B cell (primary cell): Measurements from ENCODE around the gene METTL26. TPM values are rescaled to one million over a fixed set of nuclear protein-coding genes. Genes with fewer than 3 reads are reported as not detected.

Experiments
- ATAC-seq: fragments of 200-7000 bp; cut with Tn5 transposase; one replicate; pipeline ENCODE4 v1.10.0; 2021; ENCODE audit warnings: low read depth, mild to moderate bottlenecking, moderate number of reproducible peaks, moderate library complexity
- CTCF ChIA-PET: fragments of 350-600 bp; sonication (Branson Sonifier 250); formaldehyde crosslinking; loops from one replicate; lab custom pipeline; 2021; ENCODE audit warnings: antibody characterized with exemption, inconsistent platforms; lab: Charles Lee
- POLR2A ChIA-PET: fragments of 350-600 bp; sonication (Branson Sonifier 250); formaldehyde crosslinking; loops from one replicate; lab custom pipeline; 2021; ENCODE audit warnings: antibody characterized with exemption; lab: Charles Lee
- DNase-seq: peaks from one replicate; pipeline ENCODE4 v3.0.0; 2013
- H2AFZ ChIP-seq: 2 replicates; pipeline ENCODE4 v1.6.1; 2012; ENCODE audit warnings: mild to moderate bottlenecking, low read depth, low read length; ENCODE audit not compliant: insufficient read depth, poor library complexity, severe bottlenecking
- H3K27ac ChIP-seq, 2 donors: 1 replicate in 1 of 2; 2 replicates in 1 of 2; pipeline ENCODE4 v1.5.1; 2012 to 2013; ENCODE audit warnings: low read length in 2 of 2, mild to moderate bottlenecking in 2 of 2, moderate library complexity in 1 of 2
- H3K27me3 ChIP-seq, 4 experiments: fragments of 200-600 bp in 1 of 4; sonication (generic) in 1 of 4; replicated peaks in 1 of 4; 1 replicate in 2 of 4; 2 replicates in 2 of 4; pipeline versions ENCODE4 v1.6.1 to v1.7.0; 2013 to 2016; ENCODE audit warnings: low read length in 3 of 4, mild to moderate bottlenecking in 2 of 4, mixed read lengths in 1 of 4, moderate library complexity in 1 of 4; ENCODE audit not compliant: insufficient read depth in 4 of 4, control insufficient read depth in 3 of 4; ENCODE audit errors: control extremely low read depth in 1 of 4
- H3K36me3 ChIP-seq, 2 experiments: replicated peaks in 1 of 2; 1 replicate in 1 of 2; 2 replicates in 1 of 2; pipeline versions ENCODE4 v1.6.1 to v1.7.1; 2013; ENCODE audit warnings: low read length in 1 of 2; ENCODE audit not compliant: insufficient read depth in 2 of 2, control insufficient read depth in 1 of 2; ENCODE audit errors: control extremely low read depth in 1 of 2, extremely low read depth in 1 of 2
- H3K4me1 ChIP-seq, 2 donors: fragments of 200-600 bp in 1 of 2; sonication (generic) in 1 of 2; 1 replicate in 1 of 2; 2 replicates in 1 of 2; pipeline versions ENCODE4 v1.5.1 to v1.6.1; 2013 to 2017; ENCODE audit warnings: low read length in 2 of 2; ENCODE audit not compliant: control insufficient read depth in 2 of 2, insufficient read depth in 2 of 2
- H3K4me2 ChIP-seq: replicated peaks from 2 replicates; pipeline ENCODE3; 2012; ENCODE audit warnings: mild to moderate bottlenecking, low read depth, low read length; ENCODE audit not compliant: poor library complexity, severe bottlenecking
- H3K4me3 ChIP-seq, 5 experiments: fragments of 200-600 bp in 1 of 5; sonication (generic) in 1 of 5; 1 replicate in 3 of 5; 2 replicates in 2 of 5; pipeline versions ENCODE4 v1.5.1 to v1.7.0; 2011 to 2016; ENCODE audit warnings: low read length in 4 of 5, mild to moderate bottlenecking in 4 of 5, low read depth in 2 of 5, control low read depth in 1 of 5, moderate library complexity in 1 of 5; ENCODE audit not compliant: insufficient read depth in 1 of 5; ENCODE audit errors: control extremely low read depth in 1 of 5, extremely low read depth in 1 of 5
- H3K79me2 ChIP-seq: fragments of 200-600 bp; sonication (generic); one replicate; pipeline ENCODE4 v1.6.0; 2016; ENCODE audit warnings: low read length; ENCODE audit not compliant: control insufficient read depth, insufficient read depth
- H3K9ac ChIP-seq: fragments of 200-600 bp; sonication (generic); 2 replicates; pipeline ENCODE4 v1.6.1; 2017; ENCODE audit warnings: mild to moderate bottlenecking, low read length, moderate library complexity
- H3K9me3 ChIP-seq, 3 donors: one replicate each; pipeline versions ENCODE4 v1.6.1 to v1.7.1; 2013; ENCODE audit warnings: low read length in 2 of 3; ENCODE audit not compliant: control insufficient read depth in 2 of 3, insufficient read depth in 1 of 3; ENCODE audit errors: control extremely low read depth in 1 of 3
- H4K20me1 ChIP-seq: 2 replicates; pipeline ENCODE4 v1.6.0; 2012; ENCODE audit warnings: mild to moderate bottlenecking, low read length; ENCODE audit not compliant: insufficient read depth, control insufficient read depth, poor library complexity, severe bottlenecking
- H3K27ac Mint-ChIP-seq: one replicate; pipeline ENCODE4 v1.8.0; 2021; ENCODE audit warnings: mixed read lengths
- H3K27me3 Mint-ChIP-seq: one replicate; pipeline ENCODE4 v1.8.0; 2021; ENCODE audit warnings: mixed read lengths
- H3K4me1 Mint-ChIP-seq: one replicate; pipeline ENCODE4 v1.8.0; 2021; ENCODE audit warnings: mixed read lengths
- H3K4me3 Mint-ChIP-seq: one replicate; pipeline ENCODE4 v1.8.0; 2021; ENCODE audit warnings: mixed read lengths
- H3K9me3 Mint-ChIP-seq: one replicate; pipeline ENCODE4 v1.8.0; 2022; ENCODE audit warnings: mixed read lengths; ENCODE audit not compliant: insufficient read depth
- EZH2 ChIP-seq: IDR thresholded peaks from 2 replicates; pipeline ENCODE4 v1.6.1; 2012; ENCODE audit warnings: borderline replicate concordance, low read depth, mild to moderate bottlenecking, moderate library complexity, low read length; ENCODE audit not compliant: insufficient read depth, poor library complexity, severe bottlenecking
- WGBS: methylation state at CpG from one replicate; pipeline ENCODE4 v1.1.5; 2013; ENCODE audit warnings: missing lambda C conversion rate; ENCODE audit not compliant: insufficient coverage; 5-methylcytosine and 5-hydroxymethylcytosine counted together
- intact Hi-C: fragments of 100-400 bp; cut with micrococcal nuclease; formaldehyde crosslinking; loops from one replicate; pipeline ENCODE4 v1.10.0; 2022
- polyA plus RNA-seq: library from polyadenylated mRNA; depleted of rRNA; stranded (reverse); fragments of >200 nt; gene quantifications from 2 replicates; pipeline ENCODE4 v1.2.3, GENCODE V29; 2012
- total RNA-seq, 2 donors: library from RNA; stranded (reverse); fragments of 120-200 nt in 1 of 2; gene quantifications; 1 replicate in 1 of 2; 2 replicates in 1 of 2; pipeline versions ENCODE4 v1.2.3 to v1.2.4, GENCODE V29; 2013 to 2022
- TF ChIP-seq, protein P1 (sequence below): fragments of 200-600 bp; IDR thresholded peaks from one replicate; pipeline ENCODE4 v1.8.0; 2022; ENCODE audit warnings: antibody characterized with exemption, mild to moderate bottlenecking

Gene METTL26
- total and polyA plus RNA-seq, 2 donors (not counting 1 experiment from before 2014, with no cell fraction given), result 56.6 to 140 TPM

- peaks cover 28 to 56% of the 10 kb centered on the region in 2 donors for H3K4me1 ChIP-seq
- H3K27ac ChIP-seq, result no peak overlapping the region
- Mint-ChIP-seq H3K9me3 (no peaks in the 10 kb centered on the region), H3K27me3 (no peaks in the 10 kb centered on the region), H3K4me1 (peaks cover 34% of the 10 kb centered on the region), H3K27ac (peak overlapping the region; percentile 86), H3K4me3 (peak overlapping the region; percentile 80)
- ATAC-seq (no peak), DNase-seq (no peak)
- WGBS, result 92% methylated on average over 34 of the region's 36 CpGs
- TF ChIP-seq, protein P1, sequence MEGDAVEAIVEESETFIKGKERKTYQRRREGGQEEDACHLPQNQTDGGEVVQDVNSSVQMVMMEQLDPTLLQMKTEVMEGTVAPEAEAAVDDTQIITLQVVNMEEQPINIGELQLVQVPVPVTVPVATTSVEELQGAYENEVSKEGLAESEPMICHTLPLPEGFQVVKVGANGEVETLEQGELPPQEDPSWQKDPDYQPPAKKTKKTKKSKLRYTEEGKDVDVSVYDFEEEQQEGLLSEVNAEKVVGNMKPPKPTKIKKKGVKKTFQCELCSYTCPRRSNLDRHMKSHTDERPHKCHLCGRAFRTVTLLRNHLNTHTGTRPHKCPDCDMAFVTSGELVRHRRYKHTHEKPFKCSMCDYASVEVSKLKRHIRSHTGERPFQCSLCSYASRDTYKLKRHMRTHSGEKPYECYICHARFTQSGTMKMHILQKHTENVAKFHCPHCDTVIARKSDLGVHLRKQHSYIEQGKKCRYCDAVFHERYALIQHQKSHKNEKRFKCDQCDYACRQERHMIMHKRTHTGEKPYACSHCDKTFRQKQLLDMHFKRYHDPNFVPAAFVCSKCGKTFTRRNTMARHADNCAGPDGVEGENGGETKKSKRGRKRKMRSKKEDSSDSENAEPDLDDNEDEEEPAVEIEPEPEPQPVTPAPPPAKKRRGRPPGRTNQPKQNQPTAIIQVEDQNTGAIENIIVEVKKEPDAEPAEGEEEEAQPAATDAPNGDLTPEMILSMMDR, result no peak
- TF ChIP-seq EZH2, result no peak
- no peak overlapping the region for H3K9ac ChIP-seq
- peaks cover 0 to 27% of the 10 kb centered on the region in 2 experiments for H3K36me3 ChIP-seq
- ChIA-PET CTCF (no interaction called here), POLR2A (no interaction called here)
- H3K9me3 ChIP-seq, result no peaks in the 10 kb centered on the region
- intact Hi-C loops, result loop anchor here (5.0 kb wide), 1 partner anchor 40 kb away; the partner anchor contains the start of gene ANTKMT
- H4K20me1 ChIP-seq, result peaks cover 31% of the 10 kb centered on the region
- H3K79me2 ChIP-seq, result peaks cover 37% of the 10 kb centered on the region
- H2AFZ ChIP-seq, result no peak overlapping the region
- H3K27me3 ChIP-seq, result no peaks in the 10 kb centered on the region
- peak overlapping the region; percentile 97 for H3K4me2 ChIP-seq
- no peak overlapping the region for H3K4me3 ChIP-seq
These were observed 46.6 kb upstream of the METTL26 start for GRCh38 chr16:682493-683395.
